SU-DHL-6 (cell line): ENCODE results near the gene TBC1D1.

ENCODE experiments used
- CTCF ChIP-seq: fragments of 200-600 bp; sonication (generic); IDR thresholded peaks from one replicate; pipeline ENCODE4 v1.5.1; 2017; ENCODE audit warnings: antibody characterized with exemption, mild to moderate bottlenecking, low read length, moderate library complexity; ENCODE audit not compliant: insufficient read depth, poor library complexity, severe bottlenecking
- EZH2phosphoT487 ChIP-seq: fragments of 200-600 bp; sonication (generic), shearing (Covaris generic); conservative IDR thresholded peaks from 2 replicates; pipeline ENCODE4 v1.6.1; 2018; ENCODE audit warnings: mild to moderate bottlenecking, antibody characterized with exemption, low read length, moderate library complexity, mixed read lengths

GRCh38 chr4:38136604-38137003 is 245.7 kb downstream of the TBC1D1 start:
- TF ChIP-seq CTCF (no peak), EZH2phosphoT487 (no peak)
